H1 (cell line): ENCODE measurements around the gene COX10. TPM values are rescaled to one million over a fixed set of nuclear protein-coding genes. Genes with fewer than 3 reads are reported as not detected.

Experiments used
- CTCF ChIA-PET: fragments of 300-600 bp; sonication (Branson Sonifier 250); formaldehyde crosslinking; loops from one replicate; lab custom pipeline; 2021; ENCODE audit not compliant: partially characterized antibody; lab: Charles Lee
- POLR2A ChIA-PET: fragments of 300-600 bp; sonication (Branson Sonifier 250); formaldehyde crosslinking; loops from one replicate; lab custom pipeline; 2021; ENCODE audit warnings: inconsistent platforms; ENCODE audit not compliant: partially characterized antibody; lab: Charles Lee
- DNase-seq, 2 experiments: peaks; one replicate each; pipeline versions ENCODE4 v3.0.0 to v3.0.0-alpha.2; 2010 to 2022; ENCODE audit warnings: low spot score in 2 of 2, low read depth in 1 of 2, mixed read lengths in 1 of 2
- FAIRE-seq: peaks from 2 replicates; lab custom pipeline; 2011; peaks lifted over from hg19 to GRCh38; lab: Jason Lieb, UNC
- H2AFZ ChIP-seq: 2 replicates; pipeline ENCODE4 v1.8.1; 2012; ENCODE audit warnings: low read length, inconsistent platforms
- H2AK5ac ChIP-seq: 2 replicates; pipeline ENCODE4 v1.6.1; 2013; ENCODE audit warnings: low read depth, low read length
- H2BK120ac ChIP-seq: replicated peaks from 2 replicates; pipeline ENCODE3; 2013; ENCODE audit warnings: low read depth, low read length, inconsistent platforms
- H2BK12ac ChIP-seq: 2 replicates; pipeline ENCODE4 v1.6.1; 2013; ENCODE audit warnings: low read depth, low read length
- H2BK15ac ChIP-seq: 2 replicates; pipeline ENCODE4 v1.6.1; 2013; ENCODE audit warnings: low read length
- H2BK20ac ChIP-seq: 2 replicates; pipeline ENCODE4 v1.6.1; 2013; ENCODE audit warnings: low read length
- H2BK5ac ChIP-seq: 2 replicates; pipeline ENCODE4 v1.6.1; 2013; ENCODE audit warnings: low read depth, low read length
- H3K14ac ChIP-seq: 2 replicates; pipeline ENCODE4 v1.6.1; 2013; ENCODE audit warnings: inconsistent platforms; ENCODE audit not compliant: insufficient read length
- H3K18ac ChIP-seq: 2 replicates; pipeline ENCODE4 v1.6.1; 2013; ENCODE audit warnings: low read length; ENCODE audit errors: extremely low read depth
- H3K23ac ChIP-seq: 2 replicates; pipeline ENCODE4 v1.6.1; 2013; ENCODE audit warnings: inconsistent platforms; ENCODE audit not compliant: insufficient read length
- H3K23me2 ChIP-seq: 2 replicates; pipeline ENCODE4 v1.6.1; 2013; ENCODE audit warnings: low read depth, low read length
- H3K27ac ChIP-seq: 2 replicates; pipeline ENCODE4 v1.6.1; 2011; ENCODE audit warnings: low read depth, low read length, inconsistent platforms
- H3K27me3 ChIP-seq, 4 experiments: replicated peaks in 1 of 4; 1 replicate in 1 of 4; 2 replicates in 3 of 4; pipeline versions ENCODE4 v1.6.1 to v1.8.1; 2011 to 2013; ENCODE audit warnings: low read length in 3 of 4, mild to moderate bottlenecking in 3 of 4, inconsistent platforms in 2 of 4, mixed read lengths in 2 of 4, moderate library complexity in 1 of 4; ENCODE audit not compliant: control insufficient read depth in 3 of 4, insufficient read depth in 3 of 4; ENCODE audit errors: extremely low read depth in 1 of 4
- H3K36me3 ChIP-seq, 4 experiments: 2 replicates each; pipeline versions ENCODE4 v1.6.1 to v1.8.1; 2011 to 2013; ENCODE audit warnings: mild to moderate bottlenecking in 4 of 4, low read length in 3 of 4, moderate library complexity in 2 of 4, control low read depth in 1 of 4, inconsistent platforms in 1 of 4; ENCODE audit not compliant: insufficient read depth in 4 of 4, control insufficient read depth in 2 of 4
- H3K4ac ChIP-seq: replicated peaks from 2 replicates; pipeline ENCODE3; 2013; ENCODE audit warnings: low read length, low read depth, mixed read lengths, inconsistent platforms; ENCODE audit not compliant: insufficient read length
- H3K4me1 ChIP-seq, 4 experiments: replicated peaks in 1 of 4; 1 replicate in 1 of 4; 2 replicates in 3 of 4; pipeline versions ENCODE4 v1.6.1 to v1.8.1; 2011 to 2013; ENCODE audit warnings: low read length in 3 of 4, inconsistent platforms in 2 of 4, mixed read lengths in 1 of 4; ENCODE audit not compliant: insufficient read depth in 4 of 4, control insufficient read depth in 3 of 4
- H3K4me2 ChIP-seq, 2 experiments: 2 replicates each; pipeline versions ENCODE4 v1.6.1 to v1.8.1; 2011 to 2013; ENCODE audit warnings: low read depth in 2 of 2, low read length in 2 of 2, control low read depth in 1 of 2, inconsistent platforms in 1 of 2, mild to moderate bottlenecking in 1 of 2; ENCODE audit not compliant: insufficient read depth in 1 of 2
- H3K4me3 ChIP-seq, 4 experiments: fragments of 200-600, 300-600 bp in 1 of 4; sonication (generic), shearing (Covaris generic), sonication (Bioruptor Twin) in 1 of 4; 2 replicates each; pipeline versions ENCODE4 v1.5.1 to v1.8.1; 2011 to 2016; ENCODE audit warnings: low read length in 4 of 4, low read depth in 3 of 4, control low read depth in 2 of 4, inconsistent platforms in 2 of 4, mild to moderate bottlenecking in 2 of 4, mixed read lengths in 1 of 4, moderate library complexity in 1 of 4; ENCODE audit not compliant: insufficient read depth in 2 of 4; ENCODE audit errors: extremely low read depth in 1 of 4
- H3K56ac ChIP-seq: replicated peaks from 2 replicates; pipeline ENCODE3; 2013; ENCODE audit warnings: low read depth, mild to moderate bottlenecking, mixed read lengths, low read length, inconsistent platforms; ENCODE audit not compliant: insufficient read length
- H3K79me1 ChIP-seq: 2 replicates; pipeline ENCODE4 v1.6.1; 2013; ENCODE audit warnings: low read depth, low read length, control low read depth
- H3K79me2 ChIP-seq, 2 experiments: 2 replicates each; pipeline versions ENCODE4 v1.6.1 to v1.8.1; 2012 to 2013; ENCODE audit warnings: low read length in 2 of 2, mild to moderate bottlenecking in 2 of 2, inconsistent platforms in 1 of 2; ENCODE audit not compliant: insufficient read depth in 2 of 2, control insufficient read depth in 1 of 2
- H3K9ac ChIP-seq, 4 experiments: replicated peaks in 1 of 4; 1 replicate in 1 of 4; 2 replicates in 3 of 4; pipeline versions ENCODE4 v1.6.1 to v1.8.1; 2011 to 2013; ENCODE audit warnings: low read depth in 3 of 4, low read length in 3 of 4, control low read depth in 2 of 4, mild to moderate bottlenecking in 2 of 4, moderate library complexity in 2 of 4, inconsistent platforms in 1 of 4; ENCODE audit errors: extremely low read depth in 1 of 4
- H3K9me3 ChIP-seq, 2 experiments: 2 replicates each; pipeline versions ENCODE4 v1.6.1 to v1.8.1; 2012 to 2013; ENCODE audit warnings: mild to moderate bottlenecking in 2 of 2, moderate library complexity in 2 of 2, control low read depth in 1 of 2, inconsistent platforms in 1 of 2, low read depth in 1 of 2, low read length in 1 of 2, mixed read lengths in 1 of 2; ENCODE audit not compliant: insufficient read depth in 2 of 2
- H4K20me1 ChIP-seq, 2 experiments: replicated peaks in 1 of 2; 2 replicates each; pipeline versions ENCODE3 to v1.8.1; 2011 to 2013; ENCODE audit warnings: inconsistent platforms in 2 of 2, low read length in 2 of 2, mild to moderate bottlenecking in 1 of 2; ENCODE audit not compliant: insufficient read depth in 2 of 2, control insufficient read depth in 1 of 2
- H4K5ac ChIP-seq: 2 replicates; pipeline ENCODE4 v1.6.1; 2013; ENCODE audit warnings: low read length, low read depth, mixed read lengths, inconsistent platforms; ENCODE audit not compliant: insufficient read length
- H4K8ac ChIP-seq: 2 replicates; pipeline ENCODE4 v1.8.0; 2013; ENCODE audit warnings: mild to moderate bottlenecking, moderate library complexity, low read length, inconsistent platforms; ENCODE audit not compliant: insufficient read depth; ENCODE audit errors: extremely low read depth
- H4K91ac ChIP-seq: replicated peaks from 2 replicates; pipeline ENCODE3; 2013; ENCODE audit warnings: low read length, mixed read lengths, inconsistent platforms; ENCODE audit not compliant: insufficient read length
- ASH2L ChIP-seq: fragments of 200-600, 300-600 bp; sonication (generic); IDR thresholded peaks from one replicate; pipeline ENCODE4 v1.7.1; 2017; ENCODE audit warnings: low read length
- CHD1 ChIP-seq: IDR thresholded peaks from 2 replicates; pipeline ENCODE4 v1.6.1; 2012; ENCODE audit warnings: low read depth, low read length, improper control_type of control experiment
- FOSL1 ChIP-seq: IDR thresholded peaks from 2 replicates; pipeline ENCODE4 v1.6.1; 2011; ENCODE audit warnings: mild to moderate bottlenecking, low read depth, low read length, moderate library complexity; ENCODE audit not compliant: insufficient read depth
- GTF2F1 ChIP-seq: IDR thresholded peaks from 2 replicates; pipeline ENCODE4 v1.6.1; 2012; ENCODE audit warnings: low read depth, low read length, improper control_type of control experiment, borderline replicate concordance
- NRF1 ChIP-seq: IDR thresholded peaks from 2 replicates; pipeline ENCODE4 v1.6.1; 2011; ENCODE audit warnings: mild to moderate bottlenecking, low read depth, low read length, improper control_type of control experiment
- PHF8 ChIP-seq: fragments of 200-600 bp; sonication (generic); conservative IDR thresholded peaks from 2 replicates; pipeline ENCODE4 v1.7.1; 2012; ENCODE audit warnings: low read depth, mild to moderate bottlenecking, inconsistent platforms, low read length, moderate library complexity
- POLR2AphosphoS5 ChIP-seq: IDR thresholded peaks from 2 replicates; pipeline ENCODE4 v1.6.1; 2011; ENCODE audit warnings: low read depth, low read length
- RFX5 ChIP-seq: IDR thresholded peaks from 2 replicates; pipeline ENCODE4 v1.6.1; 2011; ENCODE audit warnings: low read depth, low read length, improper control_type of control experiment, borderline replicate concordance
- RXRA ChIP-seq: IDR thresholded peaks from 2 replicates; pipeline ENCODE4 v1.6.1; 2011; ENCODE audit warnings: low read depth, mild to moderate bottlenecking, low read length, moderate library complexity; ENCODE audit not compliant: insufficient read depth
- TCF12 ChIP-seq: IDR thresholded peaks from 2 replicates; pipeline ENCODE4 v1.6.1; 2011; ENCODE audit warnings: low read depth, mild to moderate bottlenecking, low read length
- WGBS, 2 experiments: shearing (Covaris generic) in 1 of 2; methylation state at CpG; one replicate each; pipeline versions ENCODE4 v1.1.6 to v1.1.7; 2013 to 2015; ENCODE audit warnings: low lambda C conversion rate in 2 of 2, mixed read lengths in 2 of 2, inconsistent platforms in 1 of 2, low coverage in 1 of 2, missing lambda C conversion rate in 1 of 2; ENCODE audit not compliant: insufficient replicate concordance in 2 of 2, insufficient coverage in 1 of 2, insufficient read length in 1 of 2; ENCODE audit errors: extremely low coverage in 1 of 2, missing lambda C conversion rate in 1 of 2; 5-methylcytosine and 5-hydroxymethylcytosine counted together
- polyA plus RNA-seq, 7 experiments: library from polyadenylated mRNA; depleted of rRNA in 3 of 7; stranded (reverse) in 5 of 7; unstranded in 2 of 7; fragments of >200 nt in 5 of 7; fragments of 200-250 nt in 2 of 7; gene quantifications; 1 replicate in 5 of 7; 2 replicates in 1 of 7; 4 replicates in 1 of 7; pipeline versions ENCODE4 v1.2.1 to v1.2.3, GENCODE V29; 2011 to 2013; ENCODE audit warnings: missing spikeins in 2 of 7, mixed read lengths in 2 of 7
- total RNA-seq: library from RNA; stranded (reverse); fragmentation: NEBNext Ultra II Directional; extraction: Animal tissue kit (Norgen Biotek cat#: 25700); gene quantifications from 2 replicates; pipeline ENCODE4 v1.2.1, GENCODE V29; 2021
- TF ChIP-seq, protein P1 (sequence below): IDR thresholded peaks from 2 replicates; pipeline ENCODE4 v1.6.1; 2012; ENCODE audit warnings: low read length, inconsistent platforms
- TF ChIP-seq, protein P2 (sequence below): IDR thresholded peaks from 2 replicates; pipeline ENCODE4 v1.6.1; 2012; ENCODE audit warnings: inconsistent platforms

The COX10 gene
- total and polyA plus RNA-seq, 2 of the 8 experiments (the other 6 are each of a cell fraction or from before 2014, with no cell fraction given) = 18.0 to 23.0 TPM

DNA sequence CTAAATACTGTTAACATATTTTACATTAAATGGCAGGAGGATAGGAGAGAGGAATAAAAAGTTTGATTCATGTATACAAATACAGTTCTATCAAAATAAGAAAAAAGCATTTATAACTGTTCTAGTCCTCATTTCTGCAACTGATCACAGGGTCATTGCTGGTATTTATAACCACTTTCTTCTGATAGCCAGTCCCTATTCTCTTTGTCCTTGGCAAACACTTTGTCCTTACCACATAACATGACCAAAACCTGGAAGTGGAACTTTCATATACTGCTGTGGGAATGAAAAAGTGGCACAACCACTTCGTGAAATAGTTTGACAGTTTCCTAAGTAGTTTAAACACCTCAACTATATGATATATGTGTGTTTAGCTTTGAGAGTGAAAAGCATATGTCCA, 84.1 kb downstream of the COX10 start:
- Histone ChIP-seq H4K8ac (no peak overlapping the region), H3K4me3 (no peak overlapping the region), H3K4me1 (no peaks in the 10 kb centered on the region), H2BK20ac (no peak overlapping the region), H3K56ac (no peak overlapping the region), H3K23ac (no peak overlapping the region), H3K9ac (no peak overlapping the region), H3K79me1 (no peaks in the 10 kb centered on the region), H3K27me3 (no peaks in the 10 kb centered on the region), H3K18ac (no peak overlapping the region), H2AK5ac (no peak overlapping the region), H4K20me1 (peaks cover 0 to 1% of the 10 kb centered on the region in 2 experiments), H2BK120ac (no peak overlapping the region), H4K91ac (no peak overlapping the region), H3K9me3 (no peaks in the 10 kb centered on the region), H3K79me2 (0 out of 4 replicates have a peak, but pooled peaks cover 0 to 2% of the 10 kb centered on the region in 2 experiments), H2AFZ (no peak overlapping the region), H3K4ac (no peak overlapping the region), H4K5ac (no peak overlapping the region), H3K23me2 (no peaks in the 10 kb centered on the region; the same call in 1 of the 2 replicates), H3K27ac (no peak overlapping the region), H3K4me2 (no peak overlapping the region), H3K14ac (no peak overlapping the region), H2BK5ac (no peak overlapping the region), H2BK15ac (no peak overlapping the region), H3K36me3 (no peaks in the 10 kb centered on the region), H2BK12ac (no peak overlapping the region)
- POLR2A ChIA-PET = no interaction called here
- 87% methylated on average over 1 of the region's 1 CpG; no CpG with 5 or more reads in 1 of the 2 experiments for WGBS, 2 experiments
- DNase-seq = no peak
- CTCF ChIA-PET = interaction anchor here (0.7 kb wide), 1 partner anchor 55 kb away, joined by 3 read pairs; no protein-coding TSS in a partner anchor
- no peak for FAIRE-seq
- no peak for TF ChIP-seq TCF12
- no peak for TF ChIP-seq ASH2L
- no peak for TF ChIP-seq POLR2AphosphoS5
- no peak for TF ChIP-seq PHF8
- TF ChIP-seq, protein P1, sequence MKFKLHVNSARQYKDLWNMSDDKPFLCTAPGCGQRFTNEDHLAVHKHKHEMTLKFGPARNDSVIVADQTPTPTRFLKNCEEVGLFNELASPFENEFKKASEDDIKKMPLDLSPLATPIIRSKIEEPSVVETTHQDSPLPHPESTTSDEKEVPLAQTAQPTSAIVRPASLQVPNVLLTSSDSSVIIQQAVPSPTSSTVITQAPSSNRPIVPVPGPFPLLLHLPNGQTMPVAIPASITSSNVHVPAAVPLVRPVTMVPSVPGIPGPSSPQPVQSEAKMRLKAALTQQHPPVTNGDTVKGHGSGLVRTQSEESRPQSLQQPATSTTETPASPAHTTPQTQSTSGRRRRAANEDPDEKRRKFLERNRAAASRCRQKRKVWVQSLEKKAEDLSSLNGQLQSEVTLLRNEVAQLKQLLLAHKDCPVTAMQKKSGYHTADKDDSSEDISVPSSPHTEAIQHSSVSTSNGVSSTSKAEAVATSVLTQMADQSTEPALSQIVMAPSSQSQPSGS = no peak
- no peak for TF ChIP-seq GTF2F1
- no peak for TF ChIP-seq FOSL1
- no peak for TF ChIP-seq CHD1
- TF ChIP-seq, protein P2, sequence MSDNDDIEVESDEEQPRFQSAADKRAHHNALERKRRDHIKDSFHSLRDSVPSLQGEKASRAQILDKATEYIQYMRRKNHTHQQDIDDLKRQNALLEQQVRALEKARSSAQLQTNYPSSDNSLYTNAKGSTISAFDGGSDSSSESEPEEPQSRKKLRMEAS = no peak
- TF ChIP-seq RXRA = no peak
- no peak for TF ChIP-seq NRF1
- TF ChIP-seq RFX5 = no peak
